Panc1 (cell line): ENCODE results near the gene NXPH4. TPM values are rescaled to one million over a fixed set of nuclear protein-coding genes. Genes with fewer than 3 reads are reported as not detected.

Experiments used
- ATAC-seq: fragments of 200-7000 bp; cut with Tn5 transposase; 2 replicates; pipeline ENCODE4 v1.9.1; 2020; ENCODE audit warnings: mild to moderate bottlenecking, moderate library complexity
- BruUV-seq: library from RNA; stranded (reverse); fragments of 400-500 nt; replicated peaks from 2 replicates; lab custom pipeline; 2021; lab: Mats Ljungman, UMichigan
- CTCF ChIA-PET: fragments of 300-600 bp; sonication (Branson Sonifier 250); formaldehyde crosslinking; loops from one replicate; lab custom pipeline; 2022; ENCODE audit warnings: antibody characterized with exemption; lab: Charles Lee
- POLR2A ChIA-PET: fragments of 300-600 bp; sonication (Branson Sonifier 250); formaldehyde crosslinking; loops from one replicate; lab custom pipeline; 2022; ENCODE audit warnings: antibody characterized with exemption; lab: Charles Lee
- DNase-seq: peaks from one replicate; pipeline ENCODE4 v3.0.0-alpha.2; 2010; ENCODE audit warnings: low read depth, low spot score
- H3K27ac ChIP-seq: 2 replicates; pipeline ENCODE4 v1.5.1; 2011; ENCODE audit warnings: mild to moderate bottlenecking, low read length, inconsistent platforms
- H3K27me3 ChIP-seq: fragments of 200-500 bp; sonication (Bioruptor generic); 2 replicates; pipeline ENCODE4 v1.6.0; 2014; ENCODE audit warnings: low read length, inconsistent platforms; ENCODE audit not compliant: control insufficient read depth, insufficient read depth
- H3K36me3 ChIP-seq: fragments of 200-500 bp; sonication (Bioruptor generic); 2 replicates; pipeline ENCODE4 v1.5.1; 2014; ENCODE audit warnings: inconsistent platforms, mild to moderate bottlenecking, low read length, moderate library complexity; ENCODE audit not compliant: control insufficient read depth, insufficient read depth
- H3K4me1 ChIP-seq: 2 replicates; pipeline ENCODE4 v1.5.1; 2011; ENCODE audit warnings: inconsistent platforms, mild to moderate bottlenecking, low read length, moderate library complexity; ENCODE audit not compliant: control insufficient read depth, insufficient read depth
- H3K4me3 ChIP-seq, 2 experiments: 2 replicates each; pipeline ENCODE4 v1.5.1; 2011 to 2012; ENCODE audit warnings: low read depth in 2 of 2, low read length in 2 of 2, mild to moderate bottlenecking in 2 of 2, inconsistent platforms in 1 of 2, moderate library complexity in 1 of 2
- H3K9me3 ChIP-seq: fragments of 200-500 bp; sonication (Bioruptor generic); 2 replicates; pipeline ENCODE4 v1.5.1; 2014; ENCODE audit warnings: low read depth, mild to moderate bottlenecking, inconsistent platforms, low read length, moderate library complexity; ENCODE audit not compliant: control insufficient read depth, insufficient read depth
- POLR2AphosphoS5 ChIP-seq: IDR thresholded peaks from 2 replicates; pipeline ENCODE4 v1.6.1; 2012; ENCODE audit warnings: mild to moderate bottlenecking, low read depth, low read length, moderate library complexity
- REST ChIP-seq, 2 experiments: IDR thresholded peaks; 2 replicates each; pipeline ENCODE4 v1.6.1; 2011 to 2012; ENCODE audit warnings: low read depth in 2 of 2, control low read depth in 1 of 2, low read length in 1 of 2, mild to moderate bottlenecking in 1 of 2, moderate library complexity in 1 of 2; ENCODE audit not compliant: insufficient read depth in 1 of 2
- SIN3A ChIP-seq: IDR thresholded peaks from 2 replicates; pipeline ENCODE4 v1.6.1; 2012; ENCODE audit warnings: low read depth, mild to moderate bottlenecking, low read length, moderate library complexity, borderline replicate concordance; ENCODE audit not compliant: insufficient read depth
- TCF7L2 ChIP-seq: IDR thresholded peaks from 2 replicates; pipeline ENCODE4 v1.6.1; 2011; ENCODE audit warnings: mild to moderate bottlenecking, low read depth, low read length, inconsistent platforms
- in situ Hi-C: cut with HindIII; loops from 2 replicates; pipeline ENCODE4 v1.10.0; 2016; ENCODE audit warnings: low sequenced_read_pairs, low pct_unique_long_range_greater_than_20kb
- intact Hi-C: fragments of 100-400 bp; cut with micrococcal nuclease; formaldehyde crosslinking; loops from one replicate; pipeline ENCODE4 v1.10.0; 2022; ENCODE audit not compliant: unreplicated experiment
- total RNA-seq: library from RNA; stranded (reverse); gene quantifications from one replicate; pipeline ENCODE4 v1.2.1, GENCODE V29; 2021; ENCODE audit not compliant: unreplicated experiment
- TF ChIP-seq, protein P1 (sequence below): fragments of 450-650 bp; IDR thresholded peaks from 2 replicates; pipeline ENCODE4 v1.5.1; 2017; ENCODE audit warnings: mild to moderate bottlenecking

The NXPH4 gene
- total RNA-seq, 1 experiment from 2014 or later, result 2.1 TPM

GRCh38 chr12:57208631-57209282 lies 7.8 kb upstream of the NXPH4 start:
- BruUV-seq, result no TSS peak
- no peaks in the 10 kb centered on the region for H3K9me3 ChIP-seq
- TF ChIP-seq REST (IDR thresholded peaks at IDR 0.05; ENCODE audit: insufficient read depth in 1 of 2, low read depth in 2 of 2, low read length in 1 of 2) (no peak), SIN3A (no peak), POLR2AphosphoS5 (no peak), TCF7L2 (no peak)
- TF ChIP-seq, protein P1, sequence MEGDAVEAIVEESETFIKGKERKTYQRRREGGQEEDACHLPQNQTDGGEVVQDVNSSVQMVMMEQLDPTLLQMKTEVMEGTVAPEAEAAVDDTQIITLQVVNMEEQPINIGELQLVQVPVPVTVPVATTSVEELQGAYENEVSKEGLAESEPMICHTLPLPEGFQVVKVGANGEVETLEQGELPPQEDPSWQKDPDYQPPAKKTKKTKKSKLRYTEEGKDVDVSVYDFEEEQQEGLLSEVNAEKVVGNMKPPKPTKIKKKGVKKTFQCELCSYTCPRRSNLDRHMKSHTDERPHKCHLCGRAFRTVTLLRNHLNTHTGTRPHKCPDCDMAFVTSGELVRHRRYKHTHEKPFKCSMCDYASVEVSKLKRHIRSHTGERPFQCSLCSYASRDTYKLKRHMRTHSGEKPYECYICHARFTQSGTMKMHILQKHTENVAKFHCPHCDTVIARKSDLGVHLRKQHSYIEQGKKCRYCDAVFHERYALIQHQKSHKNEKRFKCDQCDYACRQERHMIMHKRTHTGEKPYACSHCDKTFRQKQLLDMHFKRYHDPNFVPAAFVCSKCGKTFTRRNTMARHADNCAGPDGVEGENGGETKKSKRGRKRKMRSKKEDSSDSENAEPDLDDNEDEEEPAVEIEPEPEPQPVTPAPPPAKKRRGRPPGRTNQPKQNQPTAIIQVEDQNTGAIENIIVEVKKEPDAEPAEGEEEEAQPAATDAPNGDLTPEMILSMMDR, result no peak
- DNase-seq (no peak), ATAC-seq (no peak)
- in situ Hi-C loops (no loop called here), intact Hi-C loops (no loop called here)
- H3K27me3 ChIP-seq, result no peaks in the 10 kb centered on the region
- CTCF ChIA-PET, result no interaction called here
- no peaks in the 10 kb centered on the region for H3K36me3 ChIP-seq
- H3K27ac ChIP-seq, result no peak overlapping the region
- POLR2A ChIA-PET, result no interaction called here
- H3K4me3 ChIP-seq, result no peak overlapping the region
- peaks cover 3% of the 10 kb centered on the region; the same call in 1 of the 2 replicates for H3K4me1 ChIP-seq

GRCh38 chr12:57209916-57210315 lies 6.7 kb upstream of the NXPH4 start:
- no TSS peak for BruUV-seq
- DNase-seq, result no peak
- in situ Hi-C loops, result no loop called here
- no peak for TF ChIP-seq SIN3A
- TF ChIP-seq TCF7L2, result no peak
- TF ChIP-seq POLR2AphosphoS5, result no peak
- no peak for TF ChIP-seq REST (IDR thresholded peaks at IDR 0.05; ENCODE audit: insufficient read depth in 1 of 2, low read depth in 2 of 2, low read length in 1 of 2)
- H3K4me3 ChIP-seq, result no peak overlapping the region
- CTCF ChIA-PET, result no interaction called here
- H3K36me3 ChIP-seq, result no peaks in the 10 kb centered on the region
- POLR2A ChIA-PET, result no interaction called here
- peaks cover 2% of the 10 kb centered on the region; the same call in 1 of the 2 replicates for H3K27me3 ChIP-seq
- H3K27ac ChIP-seq, result no peak overlapping the region
- no peak for ATAC-seq
- H3K9me3 ChIP-seq, result no peaks in the 10 kb centered on the region
- intact Hi-C loops, result no loop called here
- peaks cover 4% of the 10 kb centered on the region; the same call in 1 of the 2 replicates for H3K4me1 ChIP-seq
